Stomach (tissue), 4 donors: ENCODE results near the gene HDLBP.

Experiments
- CTCF ChIP-seq, 7 experiments: fragments of 450-650 bp in 4 of 7; fragments of 200-600 bp in 3 of 7; sonication (generic) in 3 of 7; IDR thresholded peaks; one replicate each; pipeline ENCODE4 v1.5.1; 2016 to 2019; ENCODE audit warnings: antibody characterized with exemption in 7 of 7, control low read depth in 2 of 7, mild to moderate bottlenecking in 1 of 7
- EP300 ChIP-seq: sonication (generic); formaldehyde crosslinking; IDR thresholded peaks from one replicate; pipeline ENCODE4 v1.6.1; 2017; ENCODE audit warnings: antibody characterized with exemption
- POLR2A ChIP-seq, 4 donors: fragments of 450-650 bp; IDR thresholded peaks; one replicate each; pipeline ENCODE4 v1.6.1; 2016; ENCODE audit warnings: antibody characterized with exemption in 4 of 4, control low read depth in 2 of 4, mild to moderate bottlenecking in 1 of 4, moderate library complexity in 1 of 4
- POLR2AphosphoS5 ChIP-seq, 3 donors: sonication (generic); formaldehyde crosslinking; IDR thresholded peaks; one replicate each; pipeline ENCODE4 v1.6.1; 2016; ENCODE audit warnings: antibody characterized with exemption in 3 of 3

GRCh38 chr2:241195506-241196130, 119.9 kb downstream of the HDLBP start:
- TF ChIP-seq CTCF (IDR thresholded peaks at IDR 0.05), result no peak
- no peak for TF ChIP-seq POLR2A (IDR thresholded peaks at IDR 0.05)
- TF ChIP-seq POLR2AphosphoS5 (IDR thresholded peaks at IDR 0.05), result no peak
- TF ChIP-seq EP300, result no peak
